Pancreas (tissue), 10 donors: ENCODE measurements around the gene PATE1. TPM values are rescaled to one million over a fixed set of nuclear protein-coding genes. Genes with fewer than 3 reads are reported as not detected.
"Not testable (repeated sequence)": the region's sequence is repeated elsewhere in the genome, so short reads cannot be mapped to it uniquely, and the experiment has no call there.

ENCODE experiments used
- ATAC-seq, 4 donors: fragments of 200-7000 bp; cut with Tn5 transposase; one replicate each; pipeline versions ENCODE4 v1.8.0 to v1.9.1; 2020; ENCODE audit warnings: mild to moderate bottlenecking in 4 of 4, moderate library complexity in 4 of 4
- DNase-seq, 6 donors: peaks; one replicate each; pipeline ENCODE4 v3.0.0-alpha.2; 2020
- FAIRE-seq: peaks from 2 replicates; lab custom pipeline; 2012; peaks lifted over from hg19 to GRCh38; lab: Jason Lieb, UNC
- H3K27ac ChIP-seq, 4 donors: fragments of 200-600 bp; sonication (generic); 1 replicate in 3 of 4; 2 replicates in 1 of 4; pipeline versions ENCODE4 v1.5.0 to v1.8.0; 2020
- H3K27me3 ChIP-seq, 4 donors: fragments of 200-600 bp; one replicate each; pipeline ENCODE4 v1.8.0; 2021
- H3K36me3 ChIP-seq, 3 donors: fragments of 200-600 bp; sonication (generic) in 1 of 3; one replicate each; pipeline versions ENCODE4 v1.5.0 to v1.8.0; 2020 to 2021
- H3K4me1 ChIP-seq, 3 donors: fragments of 200-600 bp; one replicate each; pipeline ENCODE4 v1.8.0; 2021
- H3K4me3 ChIP-seq, 4 donors: fragments of 200-600 bp; sonication (generic) in 2 of 4; one replicate each; pipeline versions ENCODE4 v1.5.0 to v1.8.0; 2020 to 2021
- H3K9me3 ChIP-seq, 4 donors: fragments of 200-600 bp; one replicate each; pipeline ENCODE4 v1.8.0; 2021
- WGBS, 2 donors: extraction: QIAGEN DNeasy Blood & Tissue Kit; methylation state at CpG; one replicate each; pipeline ENCODE4 v1.1.7; 2013; 5-methylcytosine and 5-hydroxymethylcytosine counted together
- intact Hi-C, 3 donors: fragments of 100-400 bp; cut with DNase I; formaldehyde crosslinking; loops; one replicate each; pipeline versions ENCODE4 v1.11.1 to v1.14.2; 2022
- polyA plus RNA-seq, 2 donors: library from polyadenylated mRNA; stranded (reverse); fragments of 200-250 nt; gene quantifications; one replicate each; pipeline ENCODE4 v1.2.3, GENCODE V29; 2013
- total RNA-seq, 6 donors: library from RNA; stranded (reverse); fragmentation: NEBNext Ultra II Directional in 4 of 6; extraction: Animal tissue kit (Norgen Biotek cat#: 25700) in 4 of 6; gene quantifications; one replicate each; pipeline versions ENCODE4 v1.2.1 to v1.2.4, GENCODE V29; 2021 to 2023
- TF ChIP-seq, protein P1 (sequence below), 4 donors: fragments of 200-600 bp; sonication (generic) in 3 of 4; IDR thresholded peaks; one replicate each; pipeline versions ENCODE4 v1.5.0 to v1.8.0; 2021; ENCODE audit warnings: antibody characterized with exemption in 4 of 4
- donor health status: healthy with polysubstance abuse.
- donor health status: DM: no; HTN: no; CAD: no; lungs with moderate emphysema.
- donor health status: DM: no; HTN: no; CAD: no.
- donor health status: control.
- donor health status: control.
- donor health status: Bipolar disorder and iron deficiency.
- donor health status: DM: yes; HTN: yes; CAD: no.
- donor health status: DM: no; HTN: no; CAD: no.
- donor health status: DM: no; HTN: no; CAD: no.
- donor health status: DM: yes; HTN: yes; CAD: no.

The PATE1 gene, protein sequence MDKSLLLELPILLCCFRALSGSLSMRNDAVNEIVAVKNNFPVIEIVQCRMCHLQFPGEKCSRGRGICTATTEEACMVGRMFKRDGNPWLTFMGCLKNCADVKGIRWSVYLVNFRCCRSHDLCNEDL
- total RNA-seq (not detected), polyA plus RNA-seq (not detected)

GRCh38 chr11:125745979-125746378, at the start of gene PATE1:
PATE1 (plus strand) TSS chr11:125746279; CDS start chr11:125746305, 26 bp downstream.
- intact Hi-C loops, result no loop called here
- FAIRE-seq (no peak), DNase-seq (no peak), ATAC-seq (no peak)
- no peak within 1 kb of the TSS for H3K4me3 ChIP-seq
- H3K36me3 ChIP-seq, result no peaks in the 10 kb centered on the region
- no peaks in the 10 kb centered on the region for H3K27me3 ChIP-seq
- no peaks in the 10 kb centered on the region for H3K9me3 ChIP-seq
- TF ChIP-seq, protein P1, sequence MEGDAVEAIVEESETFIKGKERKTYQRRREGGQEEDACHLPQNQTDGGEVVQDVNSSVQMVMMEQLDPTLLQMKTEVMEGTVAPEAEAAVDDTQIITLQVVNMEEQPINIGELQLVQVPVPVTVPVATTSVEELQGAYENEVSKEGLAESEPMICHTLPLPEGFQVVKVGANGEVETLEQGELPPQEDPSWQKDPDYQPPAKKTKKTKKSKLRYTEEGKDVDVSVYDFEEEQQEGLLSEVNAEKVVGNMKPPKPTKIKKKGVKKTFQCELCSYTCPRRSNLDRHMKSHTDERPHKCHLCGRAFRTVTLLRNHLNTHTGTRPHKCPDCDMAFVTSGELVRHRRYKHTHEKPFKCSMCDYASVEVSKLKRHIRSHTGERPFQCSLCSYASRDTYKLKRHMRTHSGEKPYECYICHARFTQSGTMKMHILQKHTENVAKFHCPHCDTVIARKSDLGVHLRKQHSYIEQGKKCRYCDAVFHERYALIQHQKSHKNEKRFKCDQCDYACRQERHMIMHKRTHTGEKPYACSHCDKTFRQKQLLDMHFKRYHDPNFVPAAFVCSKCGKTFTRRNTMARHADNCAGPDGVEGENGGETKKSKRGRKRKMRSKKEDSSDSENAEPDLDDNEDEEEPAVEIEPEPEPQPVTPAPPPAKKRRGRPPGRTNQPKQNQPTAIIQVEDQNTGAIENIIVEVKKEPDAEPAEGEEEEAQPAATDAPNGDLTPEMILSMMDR (IDR thresholded peaks at IDR 0.05), result no peak
- H3K4me1 ChIP-seq, result no peaks in the 10 kb centered on the region
- 71 to 73% methylated on average over 3 of the region's 3 CpGs for WGBS, 2 donors
- H3K27ac ChIP-seq, result no peak within 1 kb of the TSS

- no peaks in the 10 kb centered on the region for H3K4me1 ChIP-seq
- no peak for ATAC-seq
- DNase-seq, result no peak
- intact Hi-C loops, result no loop called here
- TF ChIP-seq, protein P1 (IDR thresholded peaks at IDR 0.05), result no peak
- no peak overlapping the region for H3K4me3 ChIP-seq
- no peaks in the 10 kb centered on the region for H3K36me3 ChIP-seq
- H3K9me3 ChIP-seq, result no peaks in the 10 kb centered on the region
- no peak for FAIRE-seq
- no peaks in the 10 kb centered on the region for H3K27me3 ChIP-seq
- 63 to 78% methylated on average over 6 of the region's 6 CpGs for WGBS, 2 donors
- H3K27ac ChIP-seq, result no peak overlapping the region
Observed at GRCh38 chr11:125701018-125701610, 45.0 kb upstream of the PATE1 start.

DNA sequence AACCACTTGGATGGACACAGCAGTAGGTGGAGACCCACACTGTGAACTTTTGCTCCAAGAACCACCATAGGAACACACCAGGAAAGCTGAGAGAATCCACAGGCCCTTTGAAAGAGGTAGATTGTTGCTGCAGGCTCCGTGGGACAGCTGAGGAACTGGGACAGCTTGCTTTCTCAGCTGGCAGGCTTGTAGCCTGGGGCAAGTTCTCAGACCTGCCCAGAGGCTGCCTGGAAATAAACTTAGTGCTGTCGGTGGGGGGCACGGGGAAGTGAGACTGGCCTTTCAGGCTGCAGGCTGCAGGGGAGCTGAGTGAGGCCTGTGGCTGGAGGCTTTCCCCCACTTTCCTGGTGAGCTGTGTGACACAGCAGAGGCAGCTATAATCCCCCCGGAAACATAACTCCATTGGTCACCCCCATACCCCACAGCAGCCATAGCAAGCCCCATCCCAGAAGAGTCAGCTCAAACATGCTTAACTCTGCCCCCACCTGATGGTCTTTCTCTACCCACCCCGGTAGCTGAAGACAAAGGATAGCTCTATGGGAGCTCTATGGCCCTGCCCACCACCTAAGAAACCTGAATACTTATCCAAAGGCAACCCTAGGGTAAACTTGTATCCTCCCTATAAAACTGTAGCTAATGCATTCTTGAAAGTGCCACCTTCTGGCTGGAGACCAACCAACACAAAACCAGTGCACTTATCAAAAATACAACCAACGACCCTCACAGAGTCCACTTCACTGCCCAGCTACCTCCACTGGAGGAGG, 44.0 kb upstream of the PATE1 start:
- intact Hi-C loops, result no loop called here
- ATAC-seq (no peak), FAIRE-seq (no peak), DNase-seq (no peak)
- Histone ChIP-seq H3K36me3 (no peaks in the 10 kb centered on the region), H3K27ac (no peak overlapping the region), H3K27me3 (no peaks in the 10 kb centered on the region), H3K9me3 (no peaks in the 10 kb centered on the region), H3K4me3 (no peak overlapping the region), H3K4me1 (no peaks in the 10 kb centered on the region)
- TF ChIP-seq, protein P1 (IDR thresholded peaks at IDR 0.05), result no peak
- WGBS, 2 donors, result 35 to 38% methylated on average over 6 of the region's 6 CpGs

DNA sequence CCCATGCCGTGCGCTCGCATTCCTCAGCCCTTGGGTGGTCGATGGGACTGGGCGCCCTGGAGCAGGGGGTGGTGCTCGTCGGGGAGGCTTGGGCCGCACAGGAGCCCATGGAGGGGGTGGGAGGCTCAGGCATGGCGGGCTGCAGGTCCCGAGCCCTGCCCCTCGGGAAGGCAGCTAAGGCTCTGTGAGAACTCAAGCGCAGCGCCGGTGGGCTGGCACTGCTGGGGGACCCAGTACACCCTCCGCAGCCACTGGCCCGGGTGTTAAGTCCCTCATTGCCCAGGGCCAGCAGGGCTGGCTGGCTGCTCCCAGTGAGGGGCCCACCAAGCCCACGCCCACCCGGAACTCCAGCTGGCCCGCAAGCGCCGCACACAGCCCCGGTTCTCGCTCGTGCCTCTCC, 41.4 kb upstream of the PATE1 start:
- 85 to 93% methylated on average over 22 to 24 of the region's 24 CpGs for WGBS, 2 donors
- H3K4me3 ChIP-seq, H3K27ac ChIP-seq, ATAC-seq, H3K9me3 ChIP-seq, H3K36me3 ChIP-seq, intact Hi-C loops, H3K4me1 ChIP-seq, FAIRE-seq, H3K27me3 ChIP-seq: not testable (repeated sequence)
- DNase-seq, result peak in 1 of 6 donors; percentile 51

DNA sequence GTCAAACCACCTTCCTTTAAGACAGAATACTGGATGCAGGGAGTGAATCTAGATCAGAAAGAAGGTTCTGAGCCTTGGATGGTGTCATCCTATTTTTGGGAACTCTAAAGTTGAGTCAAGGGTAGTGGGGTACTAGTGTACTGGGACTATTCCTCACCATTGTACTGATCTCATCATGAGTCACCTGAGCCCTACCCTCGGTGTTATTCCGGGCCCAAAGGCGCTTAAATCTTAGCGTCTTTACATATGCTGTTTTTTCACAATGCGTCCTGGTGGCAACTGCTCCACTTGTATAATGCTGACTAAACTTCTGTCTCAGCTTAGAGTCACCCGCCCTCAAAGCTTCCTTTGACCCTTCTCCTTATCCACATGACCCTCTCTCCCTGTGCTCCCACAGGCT, 25.3 kb upstream of the PATE1 start:
- Histone ChIP-seq H3K4me1 (no peaks in the 10 kb centered on the region), H3K27me3 (no peaks in the 10 kb centered on the region), H3K4me3 (no peak overlapping the region), H3K27ac (no peak overlapping the region), H3K9me3 (no peaks in the 10 kb centered on the region), H3K36me3 (no peaks in the 10 kb centered on the region)
- TF ChIP-seq, protein P1 (IDR thresholded peaks at IDR 0.05), result no peak
- intact Hi-C loops, result no loop called here
- 67 to 72% methylated on average over 6 of the region's 6 CpGs for WGBS, 2 donors
- no peak for DNase-seq
- no peak for ATAC-seq
- no peak for FAIRE-seq
